H1 (cell line): Measurements from ENCODE around the gene USP38. TPM values are rescaled to one million over a fixed set of nuclear protein-coding genes. Genes with fewer than 3 reads are reported as not detected.

Experiments
- BACH1 ChIP-seq: IDR thresholded peaks from 2 replicates; pipeline ENCODE4 v1.6.1; 2012; ENCODE audit warnings: low read length, improper control_type of control experiment
- CBX8 ChIP-seq: fragments of 300-800, 300-1000 bp; sonication (generic); IDR thresholded peaks from 2 replicates; pipeline ENCODE4 v1.7.1; 2016; ENCODE audit warnings: low read depth, low read length, borderline replicate concordance
- EP300 ChIP-seq, 2 experiments: IDR thresholded peaks; 1 replicate in 1 of 2; 2 replicates in 1 of 2; pipeline ENCODE4 v1.6.1; 2011 to 2012; ENCODE audit warnings: low read depth in 2 of 2, low read length in 2 of 2, mild to moderate bottlenecking in 2 of 2, borderline replicate concordance in 1 of 2, inconsistent platforms in 1 of 2, moderate library complexity in 1 of 2
- HDAC2 ChIP-seq, 2 experiments: fragments of 300-600 bp in 1 of 2; sonication (generic) in 1 of 2; IDR thresholded peaks; 2 replicates each; pipeline ENCODE4 v1.6.1; 2011 to 2012; ENCODE audit warnings: low read depth in 2 of 2, low read length in 2 of 2, mild to moderate bottlenecking in 2 of 2, moderate library complexity in 2 of 2, borderline replicate concordance in 1 of 2, inconsistent platforms in 1 of 2
- MAFK ChIP-seq: IDR thresholded peaks from 2 replicates; pipeline ENCODE4 v1.6.1; 2012; ENCODE audit warnings: low read depth, mild to moderate bottlenecking, improper control_type of control experiment, low read length
- NANOG ChIP-seq: IDR thresholded peaks from 2 replicates; pipeline ENCODE4 v1.6.1; 2011; ENCODE audit warnings: low read length, low read depth, mild to moderate bottlenecking, inconsistent platforms; ENCODE audit not compliant: insufficient read depth, poor library complexity, severe bottlenecking
- PHF8 ChIP-seq: fragments of 200-600 bp; sonication (generic); conservative IDR thresholded peaks from 2 replicates; pipeline ENCODE4 v1.7.1; 2012; ENCODE audit warnings: low read depth, mild to moderate bottlenecking, inconsistent platforms, low read length, moderate library complexity
- POU5F1 ChIP-seq: IDR thresholded peaks from 2 replicates; pipeline ENCODE4 v1.6.1; 2011; ENCODE audit warnings: low read depth, mild to moderate bottlenecking, low read length, moderate library complexity
- SRF ChIP-seq: IDR thresholded peaks from 2 replicates; pipeline ENCODE4 v1.6.1; 2011; ENCODE audit warnings: mild to moderate bottlenecking, low read depth, low read length, moderate library complexity
- SUZ12 ChIP-seq: fragments of 200-600 bp; sonication (generic); IDR thresholded peaks from 2 replicates; pipeline ENCODE4 v1.6.1; 2012; ENCODE audit warnings: mild to moderate bottlenecking, inconsistent platforms, low read length, moderate library complexity, mixed read lengths
- TEAD4 ChIP-seq: IDR thresholded peaks from 2 replicates; pipeline ENCODE4 v1.6.1; 2012; ENCODE audit warnings: low read depth, low read length, inconsistent platforms, mixed read lengths
- polyA plus RNA-seq, 7 experiments: library from polyadenylated mRNA; depleted of rRNA in 3 of 7; stranded (reverse) in 5 of 7; unstranded in 2 of 7; fragments of >200 nt in 5 of 7; fragments of 200-250 nt in 2 of 7; gene quantifications; 1 replicate in 5 of 7; 2 replicates in 1 of 7; 4 replicates in 1 of 7; pipeline versions ENCODE4 v1.2.1 to v1.2.3, GENCODE V29; 2011 to 2013; ENCODE audit warnings: missing spikeins in 2 of 7, mixed read lengths in 2 of 7
- total RNA-seq: library from RNA; stranded (reverse); fragmentation: NEBNext Ultra II Directional; extraction: Animal tissue kit (Norgen Biotek cat#: 25700); gene quantifications from 2 replicates; pipeline ENCODE4 v1.2.1, GENCODE V29; 2021
- TF ChIP-seq, protein P1 (sequence below): fragments of 300-600 bp; sonication (generic); IDR thresholded peaks from 2 replicates; pipeline ENCODE4 v1.7.1; 2012; ENCODE audit warnings: low read length, moderate library complexity, mild to moderate bottlenecking, inconsistent platforms; ENCODE audit not compliant: insufficient replicate concordance

Gene USP38
- total and polyA plus RNA-seq, 2 of the 8 experiments (the other 6 are each of a cell fraction or from before 2014, with no cell fraction given) = 3.2 to 10.5 TPM

DNA sequence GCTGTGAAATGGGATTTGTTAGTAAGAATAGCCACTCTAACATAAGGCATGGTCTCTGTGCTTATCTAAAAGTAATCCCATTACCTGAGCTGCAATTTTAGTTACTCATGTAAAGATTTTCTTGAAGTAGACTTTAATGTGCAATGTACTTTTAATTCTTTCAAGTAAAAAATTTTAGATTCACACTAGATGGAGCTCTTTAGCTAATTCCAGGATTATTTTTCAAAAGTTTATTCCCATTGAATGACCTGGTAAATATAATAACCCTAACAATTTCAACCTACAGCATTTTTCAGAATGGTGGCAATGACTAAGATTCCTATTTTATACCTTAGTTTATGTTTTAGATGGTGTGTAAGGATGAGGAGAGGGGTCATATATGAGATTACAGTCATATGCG, 18.1 kb downstream of the USP38 start (continued):
- TF ChIP-seq, protein P1, sequence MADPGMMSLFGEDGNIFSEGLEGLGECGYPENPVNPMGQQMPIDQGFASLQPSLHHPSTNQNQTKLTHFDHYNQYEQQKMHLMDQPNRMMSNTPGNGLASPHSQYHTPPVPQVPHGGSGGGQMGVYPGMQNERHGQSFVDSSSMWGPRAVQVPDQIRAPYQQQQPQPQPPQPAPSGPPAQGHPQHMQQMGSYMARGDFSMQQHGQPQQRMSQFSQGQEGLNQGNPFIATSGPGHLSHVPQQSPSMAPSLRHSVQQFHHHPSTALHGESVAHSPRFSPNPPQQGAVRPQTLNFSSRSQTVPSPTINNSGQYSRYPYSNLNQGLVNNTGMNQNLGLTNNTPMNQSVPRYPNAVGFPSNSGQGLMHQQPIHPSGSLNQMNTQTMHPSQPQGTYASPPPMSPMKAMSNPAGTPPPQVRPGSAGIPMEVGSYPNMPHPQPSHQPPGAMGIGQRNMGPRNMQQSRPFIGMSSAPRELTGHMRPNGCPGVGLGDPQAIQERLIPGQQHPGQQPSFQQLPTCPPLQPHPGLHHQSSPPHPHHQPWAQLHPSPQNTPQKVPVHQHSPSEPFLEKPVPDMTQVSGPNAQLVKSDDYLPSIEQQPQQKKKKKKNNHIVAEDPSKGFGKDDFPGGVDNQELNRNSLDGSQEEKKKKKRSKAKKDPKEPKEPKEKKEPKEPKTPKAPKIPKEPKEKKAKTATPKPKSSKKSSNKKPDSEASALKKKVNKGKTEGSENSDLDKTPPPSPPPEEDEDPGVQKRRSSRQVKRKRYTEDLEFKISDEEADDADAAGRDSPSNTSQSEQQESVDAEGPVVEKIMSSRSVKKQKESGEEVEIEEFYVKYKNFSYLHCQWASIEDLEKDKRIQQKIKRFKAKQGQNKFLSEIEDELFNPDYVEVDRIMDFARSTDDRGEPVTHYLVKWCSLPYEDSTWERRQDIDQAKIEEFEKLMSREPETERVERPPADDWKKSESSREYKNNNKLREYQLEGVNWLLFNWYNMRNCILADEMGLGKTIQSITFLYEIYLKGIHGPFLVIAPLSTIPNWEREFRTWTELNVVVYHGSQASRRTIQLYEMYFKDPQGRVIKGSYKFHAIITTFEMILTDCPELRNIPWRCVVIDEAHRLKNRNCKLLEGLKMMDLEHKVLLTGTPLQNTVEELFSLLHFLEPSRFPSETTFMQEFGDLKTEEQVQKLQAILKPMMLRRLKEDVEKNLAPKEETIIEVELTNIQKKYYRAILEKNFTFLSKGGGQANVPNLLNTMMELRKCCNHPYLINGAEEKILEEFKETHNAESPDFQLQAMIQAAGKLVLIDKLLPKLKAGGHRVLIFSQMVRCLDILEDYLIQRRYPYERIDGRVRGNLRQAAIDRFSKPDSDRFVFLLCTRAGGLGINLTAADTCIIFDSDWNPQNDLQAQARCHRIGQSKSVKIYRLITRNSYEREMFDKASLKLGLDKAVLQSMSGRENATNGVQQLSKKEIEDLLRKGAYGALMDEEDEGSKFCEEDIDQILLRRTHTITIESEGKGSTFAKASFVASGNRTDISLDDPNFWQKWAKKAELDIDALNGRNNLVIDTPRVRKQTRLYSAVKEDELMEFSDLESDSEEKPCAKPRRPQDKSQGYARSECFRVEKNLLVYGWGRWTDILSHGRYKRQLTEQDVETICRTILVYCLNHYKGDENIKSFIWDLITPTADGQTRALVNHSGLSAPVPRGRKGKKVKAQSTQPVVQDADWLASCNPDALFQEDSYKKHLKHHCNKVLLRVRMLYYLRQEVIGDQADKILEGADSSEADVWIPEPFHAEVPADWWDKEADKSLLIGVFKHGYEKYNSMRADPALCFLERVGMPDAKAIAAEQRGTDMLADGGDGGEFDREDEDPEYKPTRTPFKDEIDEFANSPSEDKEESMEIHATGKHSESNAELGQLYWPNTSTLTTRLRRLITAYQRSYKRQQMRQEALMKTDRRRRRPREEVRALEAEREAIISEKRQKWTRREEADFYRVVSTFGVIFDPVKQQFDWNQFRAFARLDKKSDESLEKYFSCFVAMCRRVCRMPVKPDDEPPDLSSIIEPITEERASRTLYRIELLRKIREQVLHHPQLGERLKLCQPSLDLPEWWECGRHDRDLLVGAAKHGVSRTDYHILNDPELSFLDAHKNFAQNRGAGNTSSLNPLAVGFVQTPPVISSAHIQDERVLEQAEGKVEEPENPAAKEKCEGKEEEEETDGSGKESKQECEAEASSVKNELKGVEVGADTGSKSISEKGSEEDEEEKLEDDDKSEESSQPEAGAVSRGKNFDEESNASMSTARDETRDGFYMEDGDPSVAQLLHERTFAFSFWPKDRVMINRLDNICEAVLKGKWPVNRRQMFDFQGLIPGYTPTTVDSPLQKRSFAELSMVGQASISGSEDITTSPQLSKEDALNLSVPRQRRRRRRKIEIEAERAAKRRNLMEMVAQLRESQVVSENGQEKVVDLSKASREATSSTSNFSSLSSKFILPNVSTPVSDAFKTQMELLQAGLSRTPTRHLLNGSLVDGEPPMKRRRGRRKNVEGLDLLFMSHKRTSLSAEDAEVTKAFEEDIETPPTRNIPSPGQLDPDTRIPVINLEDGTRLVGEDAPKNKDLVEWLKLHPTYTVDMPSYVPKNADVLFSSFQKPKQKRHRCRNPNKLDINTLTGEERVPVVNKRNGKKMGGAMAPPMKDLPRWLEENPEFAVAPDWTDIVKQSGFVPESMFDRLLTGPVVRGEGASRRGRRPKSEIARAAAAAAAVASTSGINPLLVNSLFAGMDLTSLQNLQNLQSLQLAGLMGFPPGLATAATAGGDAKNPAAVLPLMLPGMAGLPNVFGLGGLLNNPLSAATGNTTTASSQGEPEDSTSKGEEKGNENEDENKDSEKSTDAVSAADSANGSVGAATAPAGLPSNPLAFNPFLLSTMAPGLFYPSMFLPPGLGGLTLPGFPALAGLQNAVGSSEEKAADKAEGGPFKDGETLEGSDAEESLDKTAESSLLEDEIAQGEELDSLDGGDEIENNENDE = no peak
- TF ChIP-seq POU5F1 (no peak), TEAD4 (no peak), SRF (no peak), NANOG (no peak), PHF8 (no peak), CBX8 (no peak), EP300 (IDR thresholded peaks at IDR 0.05; ENCODE audit: borderline replicate concordance in 1 of 2, low read depth in 2 of 2, low read length in 2 of 2) (no peak), SUZ12 (no peak), MAFK (no peak), HDAC2 (IDR thresholded peaks at IDR 0.05; ENCODE audit: borderline replicate concordance in 1 of 2, low read depth in 2 of 2, low read length in 2 of 2) (no peak), BACH1 (no peak)
